Naive thymus-derived CD4-positive, alpha-beta T cell (primary cell): ENCODE measurements around the gene SFI1. TPM values are rescaled to one million over a fixed set of nuclear protein-coding genes. Genes with fewer than 3 reads are reported as not detected.
"Not testable (repeated sequence)": the region's sequence is repeated elsewhere in the genome, so short reads cannot be mapped to it uniquely, and the experiment has no call there.

Experiments used
- ATAC-seq: fragments of 150-1000 bp; cut with Tn5 transposase; 2 replicates; pipeline ENCODE4 v1.10.0; 2021; ENCODE audit warnings: mild to moderate bottlenecking, moderate library complexity
- CTCF ChIA-PET: fragments of 350-600 bp; sonication (Branson Sonifier 250); formaldehyde crosslinking; loops from one replicate; lab custom pipeline; 2021; ENCODE audit warnings: antibody characterized with exemption; lab: Charles Lee
- POLR2A ChIA-PET: fragments of 350-600 bp; sonication (Branson Sonifier 250); formaldehyde crosslinking; loops from one replicate; lab custom pipeline; 2021; ENCODE audit warnings: antibody characterized with exemption, inconsistent platforms; lab: Charles Lee
- DNase-seq, 9 donors: peaks; one replicate each; pipeline versions ENCODE4 v3.0.0 to v3.0.0-alpha.2; 2020 to 2022; ENCODE audit warnings: mixed read lengths in 1 of 9
- H3K27ac ChIP-seq: one replicate; pipeline ENCODE4 v1.7.0; 2013; ENCODE audit warnings: mild to moderate bottlenecking, low read depth, low read length, moderate library complexity
- H3K27me3 ChIP-seq, 2 donors: one replicate each; pipeline ENCODE4 v1.7.0; 2013; ENCODE audit warnings: low read length in 2 of 2, mild to moderate bottlenecking in 2 of 2, moderate library complexity in 2 of 2; ENCODE audit not compliant: control insufficient read depth in 2 of 2, insufficient read depth in 2 of 2
- H3K36me3 ChIP-seq, 3 experiments: 1 replicate in 2 of 3; 2 replicates in 1 of 3; pipeline ENCODE4 v1.7.0; 2013; ENCODE audit warnings: low read length in 3 of 3, mild to moderate bottlenecking in 3 of 3, moderate library complexity in 1 of 3; ENCODE audit not compliant: insufficient read depth in 3 of 3, control insufficient read depth in 2 of 3
- H3K4me1 ChIP-seq, 2 donors: one replicate each; pipeline ENCODE4 v1.7.0; 2013; ENCODE audit warnings: low read length in 2 of 2, mild to moderate bottlenecking in 2 of 2, moderate library complexity in 1 of 2; ENCODE audit not compliant: control insufficient read depth in 2 of 2, insufficient read depth in 2 of 2
- H3K4me3 ChIP-seq: 2 replicates; pipeline ENCODE4 v1.7.0; 2013; ENCODE audit warnings: mild to moderate bottlenecking, low read length
- H3K9me3 ChIP-seq, 3 experiments: 1 replicate in 2 of 3; 2 replicates in 1 of 3; pipeline ENCODE4 v1.7.0; 2013; ENCODE audit warnings: low read length in 3 of 3; ENCODE audit not compliant: control insufficient read depth in 2 of 3
- H3K27ac Mint-ChIP-seq, 9 donors: one replicate each; pipeline ENCODE4 v1.8.0; 2020 to 2022; ENCODE audit warnings: mixed read lengths in 9 of 9, mild to moderate bottlenecking in 8 of 9, moderate library complexity in 5 of 9, inconsistent platforms in 2 of 9
- H3K27me3 Mint-ChIP-seq, 5 donors: one replicate each; pipeline ENCODE4 v1.8.0; 2021 to 2022; ENCODE audit warnings: mixed read lengths in 5 of 5, mild to moderate bottlenecking in 1 of 5
- H3K36me3 Mint-ChIP-seq, 5 donors: one replicate each; pipeline ENCODE4 v1.8.0; 2020 to 2022; ENCODE audit warnings: mixed read lengths in 5 of 5, mild to moderate bottlenecking in 3 of 5, inconsistent platforms in 1 of 5
- H3K4me1 Mint-ChIP-seq, 7 donors: one replicate each; pipeline ENCODE4 v1.8.0; 2020 to 2022; ENCODE audit warnings: mixed read lengths in 7 of 7, mild to moderate bottlenecking in 3 of 7, inconsistent platforms in 1 of 7
- H3K4me3 Mint-ChIP-seq, 10 donors: one replicate each; pipeline ENCODE4 v1.8.0; 2020 to 2022; ENCODE audit warnings: mild to moderate bottlenecking in 10 of 10, mixed read lengths in 10 of 10, moderate library complexity in 6 of 10, inconsistent platforms in 2 of 10
- H3K9me3 Mint-ChIP-seq, 11 donors: one replicate each; pipeline ENCODE4 v1.8.0; 2020 to 2022; ENCODE audit warnings: mixed read lengths in 11 of 11, mild to moderate bottlenecking in 4 of 11, inconsistent platforms in 1 of 11, moderate library complexity in 1 of 11
- intact Hi-C, 2 donors: fragments of 100-400 bp; cut with micrococcal nuclease; formaldehyde crosslinking; loops; one replicate each; pipeline ENCODE4 v1.15.1; 2023
- polyA plus RNA-seq, 2 donors: library from polyadenylated mRNA; unstranded; fragments of 300-500 nt; fragmentation: Illumina TruSeq; gene quantifications; one replicate each; pipeline ENCODE4 v1.2.3, GENCODE V29; 2021
- total RNA-seq, 6 experiments: library from RNA in 5 of 6; stranded (reverse) in 5 of 6; gene quantifications; 1 replicate in 5 of 6; 2 replicates in 1 of 6; pipeline ENCODE4 v1.2.3 and lab custom pipeline; 2021 to 2026

The SFI1 gene
- total and polyA plus RNA-seq, 7 experiments from 2014 or later, result 25.9 to 359 (median 253) TPM

- peaks cover 0 to 35% (median 13%) of the 10 kb centered on the region in 3 experiments for H3K36me3 ChIP-seq
- Mint-ChIP-seq H3K36me3 (peaks cover 8 to 23% (median 13%) of the 10 kb centered on the region in 5 donors), H3K4me1 (peaks cover 2 to 39% (median 16%) of the 10 kb centered on the region in 7 donors)
- H3K27me3 Mint-ChIP-seq, H3K4me3 ChIP-seq, H3K4me3 Mint-ChIP-seq, ATAC-seq, H3K27ac Mint-ChIP-seq, H3K9me3 ChIP-seq, DNase-seq, CTCF ChIA-PET, H3K27ac ChIP-seq, H3K9me3 Mint-ChIP-seq, H3K4me1 ChIP-seq, intact Hi-C loops, H3K27me3 ChIP-seq: not testable (repeated sequence)
- POLR2A ChIA-PET, result interaction anchor here (0.6 kb wide), 1 partner anchor 47 kb away, joined by 3 read pairs; no protein-coding TSS in a partner anchor
Measured at GRCh38 chr22:31540166-31540565, 43.8 kb downstream of the SFI1 start.

- no peaks in the 10 kb centered on the region for H3K9me3 Mint-ChIP-seq
- peaks cover 2 to 36% (median 15%) of the 10 kb centered on the region in 7 donors for H3K4me1 Mint-ChIP-seq
- intact Hi-C loops, result no loop called here
- Histone ChIP-seq H3K27ac (no peak overlapping the region), H3K9me3 (no peaks in the 10 kb centered on the region), H3K36me3 (peaks cover 0 to 38% (median 13%) of the 10 kb centered on the region in 3 experiments), H3K4me1 (peaks cover 0 to 5% of the 10 kb centered on the region in 2 donors), H3K4me3 (no peak overlapping the region), H3K27me3 (no peaks in the 10 kb centered on the region)
- H3K4me3 Mint-ChIP-seq, result no peak overlapping the region
- ATAC-seq (no peak), DNase-seq (no peak)
- POLR2A ChIA-PET, result no interaction called here
- no peaks in the 10 kb centered on the region for H3K27me3 Mint-ChIP-seq
- CTCF ChIA-PET, result no interaction called here
- peak overlapping the region in 3 of 9 donors; percentile 35 to 86 (median 45) for H3K27ac Mint-ChIP-seq
- H3K36me3 Mint-ChIP-seq, result peaks cover 8 to 23% (median 13%) of the 10 kb centered on the region in 5 donors
Measured at GRCh38 chr22:31540966-31541365, 44.6 kb downstream of the SFI1 start.

GRCh38 chr22:31544481-31545480, 48.4 kb downstream of the SFI1 start:
- Histone ChIP-seq H3K27me3 (no peaks in the 10 kb centered on the region), H3K27ac (no peak overlapping the region), H3K36me3 (peaks cover 7 to 56% (median 9%) of the 10 kb centered on the region in 3 experiments), H3K4me1 (no peaks in the 10 kb centered on the region), H3K4me3 (no peak overlapping the region), H3K9me3 (no peaks in the 10 kb centered on the region)
- intact Hi-C loops, result no loop called here
- no peaks in the 10 kb centered on the region for H3K9me3 Mint-ChIP-seq
- H3K4me1 Mint-ChIP-seq, result peaks cover 0 to 11% (median 0%) of the 10 kb centered on the region in 7 donors
- ATAC-seq (no peak), DNase-seq (no peak)
- H3K27ac Mint-ChIP-seq, result no peak overlapping the region
- ChIA-PET POLR2A (interaction anchor here (1.0 kb wide), 1 partner anchor 11 kb away, joined by 5 read pairs; no protein-coding TSS in a partner anchor), CTCF (interaction anchor here (0.7 to 0.8 kb wide), 2 partner anchors 11 to 229 kb away, joined by 3 to 5 read pairs; no protein-coding TSS in a partner anchor)
- H3K4me3 Mint-ChIP-seq, result no peak overlapping the region
- H3K27me3 Mint-ChIP-seq, result no peaks in the 10 kb centered on the region
- H3K36me3 Mint-ChIP-seq, result peaks cover 4 to 21% (median 9%) of the 10 kb centered on the region in 5 donors

GRCh38 chr22:31550871-31551370, 54.6 kb downstream of the SFI1 start:
- H3K27me3 ChIP-seq, result no peaks in the 10 kb centered on the region
- no peak overlapping the region for H3K27ac ChIP-seq
- H3K36me3 Mint-ChIP-seq, result peaks cover 11 to 32% (median 21%) of the 10 kb centered on the region in 5 donors
- H3K4me1 ChIP-seq, result peaks cover 0 to 8% of the 10 kb centered on the region in 2 donors
- POLR2A ChIA-PET, result no interaction called here
- H3K27me3 Mint-ChIP-seq, result no peaks in the 10 kb centered on the region
- DNase-seq, result no peak
- no peaks in the 10 kb centered on the region for H3K9me3 Mint-ChIP-seq
- peak overlapping the region in 4 of 9 donors; percentile 1 to 51 (median 8) for H3K27ac Mint-ChIP-seq
- H3K9me3 ChIP-seq, result no peaks in the 10 kb centered on the region
- CTCF ChIA-PET, result interaction anchor here (0.6 to 0.9 kb wide), 2 partner anchors 19 to 1961 kb away, joined by 3 read pairs; no protein-coding TSS in a partner anchor
- peaks cover 13 to 80% (median 16%) of the 10 kb centered on the region in 3 experiments for H3K36me3 ChIP-seq
- ATAC-seq, result no peak
- intact Hi-C loops, result no loop called here
- peaks cover 0 to 16% (median 4%) of the 10 kb centered on the region in 7 donors for H3K4me1 Mint-ChIP-seq
- H3K4me3 ChIP-seq, result no peak overlapping the region
- no peak overlapping the region for H3K4me3 Mint-ChIP-seq

GRCh38 chr22:31556627-31557203, 60.4 kb downstream of the SFI1 start:
- Histone ChIP-seq H3K4me3 (no peak overlapping the region), H3K4me1 (peaks cover 0 to 8% of the 10 kb centered on the region in 2 donors), H3K27ac (no peak overlapping the region), H3K36me3 (peaks cover 10 to 66% (median 15%) of the 10 kb centered on the region in 3 experiments), H3K27me3 (no peaks in the 10 kb centered on the region), H3K9me3 (no peaks in the 10 kb centered on the region)
- H3K4me1 Mint-ChIP-seq, result peaks cover 3 to 21% (median 9%) of the 10 kb centered on the region in 7 donors
- intact Hi-C loops, result loop anchor here (1.0 to 5.0 kb wide), 3 partner anchors 64 to 414 kb away; no protein-coding TSS in a partner anchor
- ATAC-seq (peak; percentile 49), DNase-seq (peak in 5 of 9 donors; percentile 25 to 40 (median 28))
- H3K27me3 Mint-ChIP-seq, result no peaks in the 10 kb centered on the region
- no peaks in the 10 kb centered on the region for H3K9me3 Mint-ChIP-seq
- peaks cover 4 to 31% (median 13%) of the 10 kb centered on the region in 5 donors for H3K36me3 Mint-ChIP-seq
- POLR2A ChIA-PET, result interaction anchor here (1.0 kb wide), 1 partner anchor 11 kb away, joined by 5 read pairs; no protein-coding TSS in a partner anchor
- no peak overlapping the region for H3K4me3 Mint-ChIP-seq
- peak overlapping the region in 1 of 9 donors; percentile 46 for H3K27ac Mint-ChIP-seq
- CTCF ChIA-PET, result interaction anchor here (0.6 to 2.4 kb wide), 7 partner anchors 11 to 109 kb away, joined by 3 to 16 read pairs (median 4); no protein-coding TSS in a partner anchor

- H3K4me3 Mint-ChIP-seq, H3K9me3 Mint-ChIP-seq, CTCF ChIA-PET, ATAC-seq, H3K27ac ChIP-seq, H3K27me3 Mint-ChIP-seq, H3K4me1 ChIP-seq, DNase-seq, H3K9me3 ChIP-seq, H3K4me3 ChIP-seq, H3K27me3 ChIP-seq, H3K27ac Mint-ChIP-seq: not testable (repeated sequence)
- Mint-ChIP-seq H3K4me1 (peaks cover 0 to 13% (median 3%) of the 10 kb centered on the region in 7 donors), H3K36me3 (peaks cover 4 to 33% (median 11%) of the 10 kb centered on the region in 5 donors)
- POLR2A ChIA-PET, result interaction anchor here (0.6 kb wide), 1 partner anchor 85 kb away, joined by 3 read pairs; no protein-coding TSS in a partner anchor
- intact Hi-C loops, result loop anchor here in 1 of 2 donors (5.0 kb wide), 1 partner anchor 66 kb away; no protein-coding TSS in a partner anchor
- H3K36me3 ChIP-seq, result peaks cover 10 to 54% (median 22%) of the 10 kb centered on the region in 3 experiments
Measured at GRCh38 chr22:31558546-31558945, 62.2 kb downstream of the SFI1 start.
